T-cell (primary cell): ENCODE data around the gene EPB41L1. TPM values are rescaled to one million over a fixed set of nuclear protein-coding genes. Genes with fewer than 3 reads are reported as not detected.

Experiments used
- ATAC-seq, 4 experiments: fragments of 200-7000 bp in 3 of 4; fragments of 150-1000 bp in 1 of 4; cut with Tn5 transposase; replicated peaks in 1 of 4; 1 replicate in 3 of 4; 2 replicates in 1 of 4; pipeline ENCODE4 v1.10.0; 2021; ENCODE audit warnings: moderate library complexity in 3 of 4, mild to moderate bottlenecking in 2 of 4, moderate number of reproducible peaks in 1 of 4
- CTCF ChIA-PET, 2 donors: fragments of 300-600 bp; sonication (Branson Sonifier 250); formaldehyde crosslinking; loops; one replicate each; lab custom pipeline; 2022; ENCODE audit warnings: antibody characterized with exemption in 2 of 2; lab: Charles Lee
- POLR2A ChIA-PET, 2 donors: fragments of 300-600 bp; sonication (Branson Sonifier 250); formaldehyde crosslinking; loops; one replicate each; lab custom pipeline; 2022; ENCODE audit warnings: antibody characterized with exemption in 2 of 2; lab: Charles Lee
- DNase-seq, 35 experiments: peaks; one replicate each; pipeline versions ENCODE4 v3.0.0 to v3.0.0-alpha.2; 2013 to 2023
- H3K27ac ChIP-seq: one replicate; pipeline ENCODE4 v1.5.1; 2013; ENCODE audit warnings: low read length
- H3K27me3 ChIP-seq, 2 experiments: replicated peaks in 1 of 2; 1 replicate in 1 of 2; 2 replicates in 1 of 2; pipeline versions ENCODE4 v1.6.1 to v1.7.0; 2013; ENCODE audit warnings: low read length in 1 of 2, mixed read lengths in 1 of 2; ENCODE audit not compliant: control insufficient read depth in 2 of 2, insufficient read depth in 2 of 2; ENCODE audit errors: extremely low read depth in 1 of 2
- H3K36me3 ChIP-seq, 2 donors: 1 replicate in 1 of 2; 2 replicates in 1 of 2; pipeline versions ENCODE4 v1.6.1 to v1.7.0; 2013; ENCODE audit warnings: low read length in 1 of 2; ENCODE audit not compliant: control insufficient read depth in 2 of 2, insufficient read depth in 1 of 2; ENCODE audit errors: extremely low read depth in 1 of 2
- H3K4me1 ChIP-seq, 2 experiments: 1 replicate in 1 of 2; 2 replicates in 1 of 2; pipeline versions ENCODE4 v1.6.1 to v1.7.0; 2013; ENCODE audit warnings: low read length in 2 of 2, mixed read lengths in 1 of 2; ENCODE audit not compliant: insufficient read depth in 2 of 2, control insufficient read depth in 1 of 2; ENCODE audit errors: extremely low read depth in 1 of 2
- H3K4me3 ChIP-seq, 2 donors: 1 replicate in 1 of 2; 2 replicates in 1 of 2; pipeline versions ENCODE4 v1.5.1 to v1.7.0; 2013; ENCODE audit warnings: mild to moderate bottlenecking in 2 of 2, low read length in 1 of 2, moderate library complexity in 1 of 2; ENCODE audit not compliant: control insufficient read depth in 1 of 2; ENCODE audit errors: extremely low read depth in 1 of 2
- H3K9me3 ChIP-seq: 2 replicates; pipeline ENCODE4 v1.7.0; 2013
- H3K27ac Mint-ChIP-seq, 2 donors: one replicate each; pipeline ENCODE4 v1.8.0; 2020 to 2021; ENCODE audit warnings: mild to moderate bottlenecking in 2 of 2, mixed read lengths in 2 of 2
- H3K27me3 Mint-ChIP-seq, 2 donors: one replicate each; pipeline ENCODE4 v1.8.0; 2021 to 2022; ENCODE audit warnings: mixed read lengths in 2 of 2
- H3K36me3 Mint-ChIP-seq: one replicate; pipeline ENCODE4 v1.8.0; 2021; ENCODE audit warnings: mixed read lengths
- H3K4me1 Mint-ChIP-seq, 3 donors: one replicate each; pipeline ENCODE4 v1.8.0; 2020 to 2022; ENCODE audit warnings: mixed read lengths in 3 of 3, mild to moderate bottlenecking in 1 of 3
- H3K4me3 Mint-ChIP-seq, 3 donors: one replicate each; pipeline ENCODE4 v1.8.0; 2020 to 2022; ENCODE audit warnings: mild to moderate bottlenecking in 3 of 3, mixed read lengths in 3 of 3, moderate library complexity in 3 of 3
- H3K9me3 Mint-ChIP-seq, 3 donors: one replicate each; pipeline ENCODE4 v1.8.0; 2020 to 2022; ENCODE audit warnings: mixed read lengths in 3 of 3
- WGBS: methylation state at CpG from one replicate; pipeline ENCODE4 v1.1.5; 2013; ENCODE audit warnings: missing lambda C conversion rate; ENCODE audit not compliant: insufficient coverage; 5-methylcytosine and 5-hydroxymethylcytosine counted together
- total RNA-seq, 35 experiments: library from RNA in 6 of 35; stranded (reverse) in 6 of 35; fragments of 120-200 nt in 1 of 35; gene quantifications; one replicate each; pipeline versions ENCODE4 v1.2.1 to v1.2.4 and lab custom pipeline; 2013 to 2026

The EPB41L1 gene
- total RNA-seq, 5 donors from 2014 or later (not counting 1 experiment from before 2014, with no cell fraction given) = 0.19 to 2.0 (median 0.82) TPM

DNA sequence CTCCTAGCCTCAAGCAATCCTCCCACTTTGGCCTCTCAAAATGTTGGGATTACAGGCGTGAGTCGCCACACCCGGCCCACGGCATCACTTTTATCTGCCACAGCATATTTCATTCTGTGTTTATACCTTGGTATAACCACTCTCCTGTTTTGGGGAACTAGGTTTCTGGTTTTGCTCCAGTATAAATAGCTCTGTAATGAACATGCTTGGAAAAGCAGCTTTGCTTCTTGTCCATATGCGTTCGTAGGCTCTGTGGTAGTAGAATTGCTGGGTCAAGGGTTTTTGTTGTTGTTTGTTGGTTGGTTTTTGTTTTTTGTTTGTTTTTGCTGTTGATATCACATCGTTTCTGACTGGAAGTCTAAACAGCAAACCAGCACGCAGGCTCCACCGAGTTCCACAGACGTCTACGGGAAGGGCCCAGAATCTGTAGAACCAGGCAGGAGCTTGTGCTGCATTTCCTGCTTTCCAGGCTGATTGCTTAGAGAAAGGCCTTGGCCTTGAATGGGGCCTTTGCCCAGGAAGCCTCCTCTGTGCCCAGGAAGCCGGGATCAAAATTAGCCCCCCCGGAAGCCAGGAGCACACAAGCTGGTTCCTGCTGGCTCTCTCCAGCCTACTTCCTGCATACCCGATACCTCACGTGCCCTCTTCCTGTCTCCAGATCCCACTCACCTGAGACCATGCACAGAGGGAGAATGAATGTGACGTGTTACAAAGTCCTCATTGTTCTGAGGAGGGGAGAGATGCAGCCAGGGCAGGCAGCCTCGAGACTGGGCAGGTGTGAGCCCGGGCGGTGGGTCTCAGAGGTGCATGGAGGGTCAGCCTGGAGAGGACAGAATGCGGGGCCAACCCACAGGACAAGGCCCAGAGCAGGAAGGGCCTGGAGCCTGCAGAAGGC is 116.5 kb downstream of the EPB41L1 start:
- Histone ChIP-seq H3K36me3 (no peaks in the 10 kb centered on the region), H3K27me3 (peaks cover 0 to 54% of the 10 kb centered on the region in 2 experiments), H3K4me1 (no peaks in the 10 kb centered on the region), H3K9me3 (no peaks in the 10 kb centered on the region), H3K27ac (no peak overlapping the region), H3K4me3 (no peak overlapping the region)
- no peaks in the 10 kb centered on the region for H3K9me3 Mint-ChIP-seq
- H3K4me3 Mint-ChIP-seq = no peak overlapping the region
- CTCF ChIA-PET = no interaction called here
- no peak overlapping the region for H3K27ac Mint-ChIP-seq
- WGBS = 81% methylated on average over 14 of the region's 20 CpGs
- no peaks in the 10 kb centered on the region for H3K4me1 Mint-ChIP-seq
- POLR2A ChIA-PET = no interaction called here
- ATAC-seq (no peak), DNase-seq (no peak)
- H3K36me3 Mint-ChIP-seq = no peaks in the 10 kb centered on the region
- H3K27me3 Mint-ChIP-seq = peaks cover 4 to 15% of the 10 kb centered on the region in 2 donors

DNA sequence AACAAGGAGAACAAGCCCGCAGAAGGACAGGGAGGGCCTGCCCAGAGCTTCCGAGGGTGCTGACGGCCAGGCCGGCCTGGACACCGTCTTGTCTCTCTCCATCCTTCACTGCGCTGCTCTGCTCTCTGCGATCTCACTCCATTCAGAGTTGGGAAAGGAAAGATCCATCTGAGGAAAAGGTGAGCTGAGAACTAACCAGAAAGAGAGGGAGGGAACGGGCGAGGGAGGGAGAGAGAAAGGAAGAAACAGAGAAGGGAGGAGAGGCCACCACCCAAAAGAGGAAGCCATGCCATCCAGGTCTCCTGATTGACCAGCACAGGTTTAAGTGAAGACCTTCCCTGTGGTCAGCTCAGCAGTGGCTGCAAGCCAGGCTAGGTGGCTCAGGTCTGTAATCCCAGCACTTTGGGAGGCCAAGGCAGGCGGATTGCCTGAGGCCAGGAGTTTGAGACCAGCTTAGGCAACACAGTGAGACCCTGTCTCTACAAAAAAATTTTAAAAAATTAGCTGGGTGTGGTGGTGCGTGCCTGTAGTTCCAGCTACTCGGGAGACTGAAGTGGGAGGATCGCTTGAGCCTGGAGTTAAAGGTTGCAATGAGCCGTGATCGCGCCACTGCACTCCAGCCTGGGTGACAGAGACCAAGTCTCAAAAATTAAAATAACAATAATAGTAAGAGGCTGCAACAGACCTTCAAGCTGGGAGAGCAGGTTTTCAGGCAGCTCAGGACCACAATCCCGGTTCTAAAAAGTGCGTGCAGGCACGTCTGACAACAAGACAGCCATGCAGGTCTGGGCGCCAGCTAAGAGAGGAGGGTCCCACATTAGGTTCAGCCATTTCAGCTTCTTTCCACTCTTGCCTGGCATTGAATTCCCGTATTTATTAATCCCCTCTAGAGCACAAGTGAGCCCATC is 117.4 kb downstream of the EPB41L1 start:
- H3K4me1 Mint-ChIP-seq = no peaks in the 10 kb centered on the region
- no peak for ATAC-seq
- Histone ChIP-seq H3K4me1 (no peaks in the 10 kb centered on the region), H3K4me3 (no peak overlapping the region), H3K36me3 (no peaks in the 10 kb centered on the region), H3K27me3 (peaks cover 0 to 49% of the 10 kb centered on the region in 2 experiments), H3K9me3 (no peaks in the 10 kb centered on the region), H3K27ac (no peak overlapping the region)
- no peaks in the 10 kb centered on the region for H3K9me3 Mint-ChIP-seq
- ChIA-PET CTCF (interaction anchor here in 1 of 2 donors (0.6 kb wide), 1 partner anchor 209 kb away, joined by 5 read pairs; no protein-coding TSS in a partner anchor), POLR2A (no interaction called here)
- H3K27ac Mint-ChIP-seq = no peak overlapping the region
- H3K4me3 Mint-ChIP-seq = no peak overlapping the region
- WGBS = 90% methylated on average over 6 of the region's 21 CpGs
- no peaks in the 10 kb centered on the region for H3K36me3 Mint-ChIP-seq
- DNase-seq = no peak
- peaks cover 4 to 17% of the 10 kb centered on the region in 2 donors for H3K27me3 Mint-ChIP-seq

DNA sequence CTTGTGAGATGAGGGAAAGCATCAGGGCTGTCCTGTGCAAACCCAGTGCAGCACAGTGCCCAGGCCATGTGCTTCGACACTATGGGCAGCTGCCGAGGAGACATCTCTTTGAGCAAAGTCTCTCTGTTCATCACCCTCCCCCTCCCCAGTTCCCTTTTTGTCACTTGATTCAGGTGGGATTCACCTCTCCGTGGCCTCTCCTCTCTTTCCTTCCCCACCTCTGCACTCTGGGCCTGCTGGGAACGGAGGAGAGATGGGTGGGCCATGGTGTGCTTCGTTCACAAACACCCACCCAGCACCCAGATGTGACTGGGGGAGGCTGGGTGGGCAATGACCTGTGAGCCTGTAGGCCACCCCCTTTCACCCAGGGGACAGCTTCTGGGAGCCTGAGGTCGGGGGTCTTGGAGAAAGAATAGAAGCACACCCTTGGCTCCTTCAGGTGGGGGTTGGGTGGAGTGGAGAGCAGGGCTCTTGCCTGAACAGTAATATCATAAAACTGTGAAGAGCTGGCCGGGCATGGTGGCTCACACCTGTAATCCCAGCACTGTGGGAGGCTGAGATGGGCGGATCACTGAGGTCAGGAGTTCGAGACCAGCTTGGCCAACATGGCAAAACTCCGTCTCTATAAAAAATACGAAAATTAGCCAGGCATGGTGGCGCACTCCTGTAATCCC is 118.1 kb downstream of the EPB41L1 start:
- no peak overlapping the region for H3K27ac ChIP-seq
- no peaks in the 10 kb centered on the region for H3K9me3 Mint-ChIP-seq
- H3K4me3 ChIP-seq = no peak overlapping the region
- ChIA-PET CTCF (interaction anchor here (0.6 to 0.8 kb wide), 2 partner anchors 209 to 482 kb away, joined by 3 to 5 read pairs; no protein-coding TSS in a partner anchor), POLR2A (no interaction called here)
- no peaks in the 10 kb centered on the region for H3K36me3 Mint-ChIP-seq
- no peak overlapping the region for H3K4me3 Mint-ChIP-seq
- DNase-seq (no peak), ATAC-seq (no peak)
- WGBS = 81% methylated on average over 9 of the region's 12 CpGs
- no peak overlapping the region for H3K27ac Mint-ChIP-seq
- no peaks in the 10 kb centered on the region for H3K9me3 ChIP-seq
- H3K4me1 ChIP-seq = no peaks in the 10 kb centered on the region
- peaks cover 0 to 50% of the 10 kb centered on the region in 2 experiments for H3K27me3 ChIP-seq
- no peaks in the 10 kb centered on the region for H3K36me3 ChIP-seq
- no peaks in the 10 kb centered on the region for H3K4me1 Mint-ChIP-seq
- H3K27me3 Mint-ChIP-seq = peaks cover 4 to 17% of the 10 kb centered on the region in 2 donors

DNA sequence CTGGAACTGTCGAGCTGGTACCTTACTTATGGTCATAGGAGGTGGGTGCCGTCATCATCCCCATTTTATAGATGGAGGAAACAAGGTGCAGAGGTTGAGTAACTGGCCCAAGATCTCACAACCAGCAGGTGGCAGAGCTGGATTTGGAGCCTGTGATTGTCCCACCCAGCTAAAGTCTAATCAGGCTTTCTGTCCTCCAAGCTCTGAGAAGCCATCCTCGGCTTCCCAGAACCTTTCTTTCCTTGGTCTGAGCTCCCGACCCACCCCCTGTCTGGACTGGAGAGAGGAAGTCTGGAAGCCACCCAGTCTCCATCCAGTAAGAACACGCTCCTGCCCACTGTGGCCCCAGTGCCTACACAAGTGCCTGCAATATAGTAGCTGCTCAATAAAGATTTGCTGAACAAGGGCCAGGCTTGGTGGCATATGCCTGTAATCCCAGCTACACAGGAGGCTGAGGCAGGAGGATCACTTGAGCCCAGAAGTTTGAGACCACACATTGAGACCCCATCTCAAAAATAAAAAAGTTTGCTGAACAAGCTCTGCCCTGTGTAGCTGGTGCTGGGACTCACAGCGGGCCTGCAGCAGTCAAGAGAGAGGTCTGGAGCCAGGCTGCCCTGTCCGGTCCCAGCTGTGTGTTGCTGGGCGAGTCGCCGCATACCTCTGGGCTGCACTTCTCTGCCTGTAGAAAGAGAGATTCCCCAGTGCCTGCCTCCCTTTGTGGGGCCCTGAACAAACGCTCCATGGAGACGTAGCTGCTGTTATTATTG is 119.1 kb downstream of the EPB41L1 start:
- no peak overlapping the region for H3K4me3 ChIP-seq
- H3K27ac ChIP-seq = no peak overlapping the region
- CTCF ChIA-PET = interaction anchor here in 1 of 2 donors (0.6 to 0.8 kb wide), 2 partner anchors 460 to 481 kb away, joined by 3 read pairs; no protein-coding TSS in a partner anchor
- Mint-ChIP-seq H3K27ac (no peak overlapping the region), H3K4me1 (no peaks in the 10 kb centered on the region), H3K4me3 (no peak overlapping the region), H3K36me3 (no peaks in the 10 kb centered on the region), H3K9me3 (no peaks in the 10 kb centered on the region), H3K27me3 (peaks cover 4 to 23% of the 10 kb centered on the region in 2 donors)
- ATAC-seq = no peak
- 85% methylated on average over 8 of the region's 12 CpGs for WGBS
- H3K4me1 ChIP-seq = no peaks in the 10 kb centered on the region
- no peaks in the 10 kb centered on the region for H3K36me3 ChIP-seq
- no peaks in the 10 kb centered on the region for H3K9me3 ChIP-seq
- POLR2A ChIA-PET = no interaction called here
- DNase-seq = peak in 2 of 35 experiments; percentile 5 to 27
- peaks cover 0 to 48% of the 10 kb centered on the region in 2 experiments for H3K27me3 ChIP-seq

DNA sequence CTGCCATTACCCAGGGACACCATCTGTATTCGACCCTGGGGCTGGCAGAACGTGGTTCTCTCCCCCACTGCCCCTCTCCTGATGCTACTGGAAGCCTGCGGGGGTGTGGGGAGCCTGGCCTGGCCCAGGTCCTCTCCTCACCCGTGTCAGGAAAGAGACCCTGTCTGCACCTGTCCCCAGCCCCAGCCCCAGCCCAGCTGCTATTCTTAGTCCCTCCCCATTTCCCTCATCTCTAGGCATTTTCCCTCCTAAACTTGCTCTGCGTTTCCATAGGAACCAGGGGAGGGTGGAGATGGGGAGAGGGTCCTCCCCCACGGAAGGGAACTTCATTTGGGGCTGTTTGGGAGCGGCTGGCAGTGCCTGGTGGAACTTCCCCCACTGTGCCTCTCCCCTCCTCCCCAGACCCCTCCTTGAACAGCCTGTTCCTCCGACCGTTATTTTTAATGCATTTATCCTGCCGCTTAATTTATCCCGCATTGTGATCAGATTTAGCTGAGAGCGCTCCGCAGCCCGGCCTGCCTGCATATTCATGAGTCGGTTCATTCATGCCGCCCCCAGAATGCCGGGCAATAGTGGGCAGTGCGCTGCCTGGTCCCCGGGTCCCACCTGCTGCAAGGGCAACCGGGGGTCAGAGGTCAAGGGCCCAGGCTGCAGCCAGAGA is 119.8 kb downstream of the EPB41L1 start:
- no peak overlapping the region for H3K27ac Mint-ChIP-seq
- CTCF ChIA-PET = no interaction called here
- POLR2A ChIA-PET = no interaction called here

More for the DNA sequence above, 119.8 kb downstream of the EPB41L1 start:
- DNase-seq = no peak
- H3K4me1 ChIP-seq = no peaks in the 10 kb centered on the region
- Mint-ChIP-seq H3K9me3 (no peaks in the 10 kb centered on the region), H3K27me3 (peaks cover 4 to 23% of the 10 kb centered on the region in 2 donors), H3K36me3 (no peaks in the 10 kb centered on the region), H3K4me1 (no peaks in the 10 kb centered on the region), H3K4me3 (no peak overlapping the region)
- WGBS = 66% methylated on average over 16 of the region's 20 CpGs
- no peak for ATAC-seq
- no peak overlapping the region for H3K4me3 ChIP-seq
- H3K27me3 ChIP-seq = peaks cover 0 to 51% of the 10 kb centered on the region in 2 experiments
- H3K36me3 ChIP-seq = no peaks in the 10 kb centered on the region
- H3K9me3 ChIP-seq = no peaks in the 10 kb centered on the region
- H3K27ac ChIP-seq = no peak overlapping the region
